SK-N-SH treated with all-trans-retinoic acid at 6 μM for 48 hours (cell line): ENCODE results near the gene MUC2.

ENCODE experiments used
- ATAC-seq: fragments of 200-7000 bp; cut with Tn5 transposase; 3 replicates; pipeline ENCODE4 v1.9.1; 2020; ENCODE audit warnings: mild to moderate bottlenecking, moderate library complexity
- BACH2 ChIP-seq: fragments of 250-450 bp; sonication (Bioruptor Pico); IDR thresholded peaks from 2 replicates; pipeline ENCODE4 v1.9.0; 2021; ENCODE audit warnings: mild to moderate bottlenecking, borderline replicate concordance
- CREB5 ChIP-seq: fragments of 250-450 bp; sonication (Bioruptor Pico); IDR thresholded peaks from 2 replicates; pipeline ENCODE4 v1.5.1; 2020; ENCODE audit warnings: low read depth, mild to moderate bottlenecking, moderate library complexity
- CSRNP3 ChIP-seq: fragments of 250-450 bp; sonication (Bioruptor Pico); IDR thresholded peaks from 2 replicates; pipeline ENCODE4 v1.5.1; 2021; ENCODE audit warnings: mild to moderate bottlenecking, moderate library complexity
- GLIS3 ChIP-seq: fragments of 250-450 bp; sonication (Bioruptor Pico); IDR thresholded peaks from 2 replicates; pipeline ENCODE4 v1.5.0; 2020; ENCODE audit warnings: mild to moderate bottlenecking, moderate library complexity
- OSR1 ChIP-seq: fragments of 250-450 bp; sonication (Bioruptor Pico); IDR thresholded peaks from 2 replicates; pipeline ENCODE4 v1.8.0; 2022; ENCODE audit warnings: moderate library complexity, mild to moderate bottlenecking, inconsistent platforms
- PATZ1 ChIP-seq: fragments of 250-450 bp; sonication (Bioruptor Pico); IDR thresholded peaks from 2 replicates; pipeline ENCODE4 v1.8.0; 2020; ENCODE audit warnings: mild to moderate bottlenecking, moderate library complexity, borderline replicate concordance
- PPARA ChIP-seq: fragments of 250-450 bp; sonication (Bioruptor Pico); IDR thresholded peaks from 2 replicates; pipeline ENCODE4 v1.5.0; 2020; ENCODE audit warnings: mild to moderate bottlenecking, borderline replicate concordance
- RARB ChIP-seq: fragments of 250-450 bp; sonication (Bioruptor Pico); IDR thresholded peaks from 2 replicates; pipeline ENCODE4 v1.8.0; 2021; ENCODE audit warnings: mild to moderate bottlenecking, moderate library complexity
- SNAI2 ChIP-seq: fragments of 250-450 bp; sonication (Bioruptor Pico); IDR thresholded peaks from 2 replicates; pipeline ENCODE4 v1.5.0; 2020; ENCODE audit warnings: mild to moderate bottlenecking, moderate library complexity
- TCF4 ChIP-seq: fragments of 250-450 bp; sonication (Bioruptor Pico); IDR thresholded peaks from 2 replicates; pipeline ENCODE4 v1.8.0; 2021; ENCODE audit warnings: mild to moderate bottlenecking, moderate library complexity, borderline replicate concordance
- TOX ChIP-seq: fragments of 250-450 bp; sonication (Bioruptor Pico); IDR thresholded peaks from 2 replicates; pipeline ENCODE4 v1.8.0; 2021; ENCODE audit warnings: mild to moderate bottlenecking, moderate library complexity, borderline replicate concordance
- TSHZ2 ChIP-seq: fragments of 250-450 bp; sonication (Bioruptor Pico); IDR thresholded peaks from 2 replicates; pipeline ENCODE4 v1.5.0; 2020; ENCODE audit warnings: mild to moderate bottlenecking, moderate library complexity
- ZC3H10 ChIP-seq: fragments of 250-450 bp; sonication (Bioruptor Pico); IDR thresholded peaks from 2 replicates; pipeline ENCODE4 v1.5.1; 2021; ENCODE audit warnings: mild to moderate bottlenecking, moderate library complexity
- ZFP30 ChIP-seq: fragments of 450-650 bp; formaldehyde crosslinking; IDR thresholded peaks from 2 replicates; pipeline ENCODE4 v1.5.0; 2022; ENCODE audit warnings: mild to moderate bottlenecking, moderate library complexity
- ZNF565 ChIP-seq: fragments of 450-650 bp; formaldehyde crosslinking; conservative IDR thresholded peaks from 2 replicates; pipeline ENCODE4 v1.5.0; 2020; ENCODE audit warnings: low read depth, mild to moderate bottlenecking, moderate library complexity
- ZNF70 ChIP-seq: fragments of 450-650 bp; formaldehyde crosslinking; IDR thresholded peaks from 2 replicates; pipeline ENCODE4 v1.5.0; 2020; ENCODE audit warnings: mild to moderate bottlenecking, moderate library complexity
- ZNF8 ChIP-seq: fragments of 450-650 bp; formaldehyde crosslinking; IDR thresholded peaks from 2 replicates; pipeline ENCODE4 v1.5.0; 2020; ENCODE audit warnings: mild to moderate bottlenecking, moderate library complexity

The MUC2 gene

GRCh38 chr11:1105183-1105565, 30.5 kb downstream of the MUC2 start (continued):
- TF ChIP-seq CREB5: no peak
- TF ChIP-seq, all 23 proteins: peak for 0

- no peak for TF ChIP-seq ZFP30
- TF ChIP-seq ZNF70 (CRISPR knock-in tag): no peak
- TF ChIP-seq OSR1 (CRISPR knock-in tag): no peak
- TF ChIP-seq SNAI2 (CRISPR knock-in tag): no peak
- TF ChIP-seq CSRNP3 (CRISPR knock-in tag): no peak
- TF ChIP-seq TOX: no peak
- no peak for TF ChIP-seq ZNF8
- TF ChIP-seq TSHZ2 (CRISPR knock-in tag): no peak
- TF ChIP-seq ZNF565 (CRISPR knock-in tag): no peak
- TF ChIP-seq TCF4: no peak
- no peak for TF ChIP-seq BACH2 (CRISPR knock-in tag)
- TF ChIP-seq PPARA (CRISPR knock-in tag): no peak
- no peak for TF ChIP-seq CREB5
- no peak for TF ChIP-seq PATZ1 (CRISPR knock-in tag)
- TF ChIP-seq GLIS3: no peak
- TF ChIP-seq ZC3H10 (CRISPR knock-in tag): no peak
- no peak for TF ChIP-seq RARB
- TF ChIP-seq, all 23 proteins: peak for 0
- no peak for ATAC-seq
Observed at GRCh38 chr11:1106387-1106786, 31.7 kb downstream of the MUC2 start.

GRCh38 chr11:1107316-1108245, 32.9 kb downstream of the MUC2 start:
- ATAC-seq: no peak
- TF ChIP-seq SNAI2 (CRISPR knock-in tag): no peak
- TF ChIP-seq OSR1 (CRISPR knock-in tag): no peak

GRCh38 chr11:1108246-1108900, 33.7 kb downstream of the MUC2 start:
- no peak for TF ChIP-seq TCF4
- no peak for TF ChIP-seq PPARA (CRISPR knock-in tag)
- TF ChIP-seq ZNF565 (CRISPR knock-in tag): no peak
- no peak for ATAC-seq
